ENCODE measurements around the gene PPIF.

- TF ChIP-seq POLR2A (IDR thresholded peaks at IDR 0.05; ENCODE audit: low read length) (no peak), GATA1 (IDR thresholded peaks at IDR 0.05; ENCODE audit: low read depth, low read length) (no peak)
Measured at GRCh38 chr10:79320820-79321493, 26.3 kb upstream of the PPIF start.

All from erythroblast (primary cell).